SH-SY5Y (cell line): Measurements from ENCODE around the gene PATJ.

Source experiments
- GATA2 ChIP-seq: IDR thresholded peaks from 2 replicates; pipeline ENCODE4 v1.6.1; 2011; ENCODE audit warnings: mild to moderate bottlenecking, low read depth, low read length
- GATA3 ChIP-seq: IDR thresholded peaks from 2 replicates; pipeline ENCODE4 v1.6.1; 2011; ENCODE audit warnings: low read depth, mild to moderate bottlenecking, low read length, moderate library complexity

- TF ChIP-seq GATA2 (no peak), GATA3 (no peak)
Observed at GRCh38 chr1:61888808-61889207, 146.5 kb downstream of the PATJ start.
